Measurements from ENCODE around the gene ART4. TPM values are rescaled to one million over a fixed set of nuclear protein-coding genes. Genes with fewer than 3 reads are reported as not detected.

The ART4 gene
- total and polyA plus RNA-seq, 4 donors = 10.5 to 40.7 (median 22.2) TPM

GRCh38 chr12:14878488-14878887 lies 35.2 kb upstream of the ART4 start:
- Histone ChIP-seq H3K9me3 (ENCODE audit: control insufficient read depth in 4 of 4, low read length in 3 of 4) (no peaks in the 10 kb centered on the region), H3K27ac (ENCODE audit: low read depth in 1 of 2, low read length in 2 of 2) (no peak overlapping the region), H3K9ac (ENCODE audit: low read depth in 1 of 2, low read length in 2 of 2) (no peak overlapping the region), H3K4me3 (ENCODE audit: low read depth in 1 of 3, low read length in 3 of 3) (no peak overlapping the region), H3K4me1 (ENCODE audit: control insufficient read depth in 4 of 4, insufficient read depth in 4 of 4, low read length in 3 of 4) (no peaks in the 10 kb centered on the region), H3K27me3 (ENCODE audit: control insufficient read depth in 4 of 4, insufficient read depth in 4 of 4, low read length in 3 of 4) (no peaks in the 10 kb centered on the region), H3K36me3 (ENCODE audit: control insufficient read depth in 4 of 4, insufficient read depth in 3 of 4, low read depth in 1 of 4, low read length in 3 of 4) (no peaks in the 10 kb centered on the region)
- 89% methylated on average over 1 of the region's 1 CpG for WGBS
- TF ChIP-seq CTCF (IDR thresholded peaks at IDR 0.05; ENCODE audit: low read depth, low read length, missing input control) = no peak
- no peak for TF ChIP-seq FOXA2 (IDR thresholded peaks at IDR 0.05)
- no peak for TF ChIP-seq HNF4G (IDR thresholded peaks at IDR 0.05)
- no peak for TF ChIP-seq RXRA (IDR thresholded peaks at IDR 0.05)
- no peak for TF ChIP-seq MAX (IDR thresholded peaks at IDR 0.05)
- TF ChIP-seq SP1 (IDR thresholded peaks at IDR 0.05) = no peak
- no peak for TF ChIP-seq NR2F2 (IDR thresholded peaks at IDR 0.05)
- TF ChIP-seq TAF1 (conservative IDR thresholded peaks at IDR 0.05) = no peak
- TF ChIP-seq ZBTB33 (IDR thresholded peaks at IDR 0.05) = no peak
- TF ChIP-seq YY1 (IDR thresholded peaks at IDR 0.05) = no peak
- TF ChIP-seq ATF3 (IDR thresholded peaks at IDR 0.05) = no peak
- no peak for TF ChIP-seq RAD21 (IDR thresholded peaks at IDR 0.05)
- no peak for TF ChIP-seq EGR1 (IDR thresholded peaks at IDR 0.05; ENCODE audit: low read depth in 2 of 2)
- no peak for TF ChIP-seq JUND (IDR thresholded peaks at IDR 0.05)
- no peak for TF ChIP-seq HNF4A (conservative IDR thresholded peaks at IDR 0.05)
- TF ChIP-seq REST (IDR thresholded peaks at IDR 0.05) = no peak
- TF ChIP-seq GABPA (IDR thresholded peaks at IDR 0.05 in 1 of 2, conservative IDR thresholded peaks at IDR 0.05 in 1 of 2) = no peak
- no peak for TF ChIP-seq FOXA1 (IDR thresholded peaks at IDR 0.05)
- no peak for DNase-seq (ENCODE audit: low spot score)
